22Rv1 (cell line): ENCODE data around the gene RAB11FIP5.
"Not testable (repeated sequence)": the region's sequence is repeated elsewhere in the genome, so short reads cannot be mapped to it uniquely, and the experiment has no call there.

Experiments
- H3K27ac ChIP-seq: fragments of 450-650 bp; 2 replicates; pipeline ENCODE4 v1.5.1; 2017
- CTCF ChIP-seq: fragments of 450-650 bp; IDR thresholded peaks from 2 replicates; pipeline ENCODE4 v1.5.1; 2017; ENCODE audit warnings: mild to moderate bottlenecking
- ZFX ChIP-seq: fragments of 450-650 bp; IDR thresholded peaks from 2 replicates; pipeline ENCODE4 v1.6.1; 2017; ENCODE audit warnings: antibody characterized with exemption, borderline replicate concordance

RAB11FIP5 gene

GRCh38 chr2:73069855-73070642 is 42.7 kb downstream of the RAB11FIP5 start:
- H3K27ac ChIP-seq = peak overlapping the region; percentile 77
- TF ChIP-seq ZFX (no peak), CTCF (no peak)

DNA sequence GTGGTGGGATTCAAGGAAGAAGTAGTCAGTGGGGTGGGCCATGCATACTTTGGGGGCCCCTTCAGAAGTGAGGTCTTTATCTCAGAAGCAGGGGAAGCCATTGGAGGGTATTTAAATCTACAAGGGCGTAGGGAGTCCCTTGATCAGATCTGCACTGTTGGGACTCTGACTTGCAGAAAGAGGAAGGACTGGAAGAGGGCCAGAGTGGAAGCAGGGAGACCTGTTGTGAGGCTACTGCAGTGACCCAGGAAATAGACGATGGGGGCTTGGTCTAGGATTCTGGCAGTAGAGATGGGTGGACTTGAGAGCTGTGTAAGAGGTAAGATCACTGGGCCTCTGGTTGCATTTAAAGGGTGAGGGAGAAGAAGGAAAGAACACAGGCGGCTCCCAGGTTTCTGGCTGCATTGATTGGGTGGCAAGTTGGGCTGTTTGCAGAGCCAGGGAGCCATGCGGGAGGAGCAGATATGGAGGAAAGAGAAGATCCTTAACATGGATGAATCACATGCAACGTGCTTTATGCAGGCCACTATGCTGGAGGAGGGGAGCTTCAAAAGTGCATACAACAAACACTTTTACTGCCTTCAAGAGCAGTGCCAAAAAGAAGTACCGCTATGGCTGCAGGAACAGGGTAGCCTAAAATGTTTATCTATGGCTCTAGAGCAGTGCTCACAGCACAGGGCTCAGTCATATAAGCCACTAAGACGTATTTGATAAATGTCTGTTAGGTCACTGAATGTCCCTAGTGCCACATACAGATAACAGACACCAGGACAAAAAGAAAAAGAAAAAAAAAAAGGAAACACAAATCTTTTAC is 43.5 kb downstream of the RAB11FIP5 start:
- TF ChIP-seq CTCF = no peak
- TF ChIP-seq ZFX = no peak
- peak overlapping the region; percentile 77 for H3K27ac ChIP-seq

- H3K27ac ChIP-seq = no peak overlapping the region
- no peak for TF ChIP-seq CTCF
- TF ChIP-seq ZFX = no peak
Measured at GRCh38 chr2:73068147-73068546, 44.6 kb downstream of the RAB11FIP5 start.

- no peak overlapping the region for H3K27ac ChIP-seq
- TF ChIP-seq CTCF = no peak
- no peak for TF ChIP-seq ZFX
Measured at GRCh38 chr2:73067043-73067442, 45.7 kb downstream of the RAB11FIP5 start.

DNA sequence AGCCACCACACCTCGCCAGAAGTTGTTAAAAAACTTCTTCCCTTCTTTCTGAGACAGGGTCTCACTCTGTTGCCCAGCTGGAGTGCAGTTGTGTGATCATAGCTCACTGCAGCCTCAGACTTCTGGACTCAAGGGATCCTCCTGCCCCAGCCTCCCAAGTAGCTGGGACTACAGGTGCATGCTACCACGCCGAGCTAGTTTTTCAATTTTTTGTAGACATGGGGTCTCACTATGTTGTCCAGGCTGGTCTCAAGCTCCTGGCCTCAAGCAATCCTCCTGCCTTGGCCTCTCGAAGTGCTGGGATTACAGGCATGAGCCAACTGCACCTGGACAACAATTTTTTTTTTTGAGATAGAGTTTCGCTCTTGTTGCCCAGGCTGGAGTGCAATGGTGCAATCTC is 47.7 kb downstream of the RAB11FIP5 start:
- not testable (repeated sequence) for H3K27ac ChIP-seq

- no peak overlapping the region for H3K27ac ChIP-seq
- no peak for TF ChIP-seq ZFX
- TF ChIP-seq CTCF = no peak
Measured at GRCh38 chr2:73063909-73064875, 48.6 kb downstream of the RAB11FIP5 start.

DNA sequence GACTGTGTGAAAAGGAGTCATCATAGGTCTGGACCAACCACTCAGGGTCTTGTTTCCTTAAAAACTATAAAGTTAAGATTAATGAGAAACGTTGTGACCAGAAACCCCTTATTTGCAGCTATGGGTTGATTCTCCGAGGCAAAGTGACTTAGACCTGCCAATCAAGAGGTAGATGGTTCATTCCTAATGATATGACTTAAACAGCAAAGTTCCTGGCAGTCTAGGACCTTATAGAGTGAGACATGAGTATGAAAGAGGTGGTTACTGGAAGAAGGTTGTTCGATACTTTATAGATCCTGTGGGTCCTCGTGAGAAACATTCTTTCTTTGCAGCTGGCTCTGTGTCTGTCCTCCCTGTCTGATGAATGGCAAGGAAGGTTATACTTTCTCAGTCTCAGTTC is 49.3 kb downstream of the RAB11FIP5 start:
- no peak overlapping the region for H3K27ac ChIP-seq
- TF ChIP-seq CTCF = no peak
- no peak for TF ChIP-seq ZFX
